ENCODE data around the gene CCT7. TPM values are rescaled to one million over a fixed set of nuclear protein-coding genes. Genes with fewer than 3 reads are reported as not detected.

CCT7 gene
- total RNA-seq, 1 experiment from 2014 or later = 482 TPM

GRCh38 chr2:73295751-73296400 is 61.8 kb downstream of the CCT7 start:
- TF ChIP-seq IRF2 (CRISPR knock-in tag; IDR thresholded peaks at IDR 0.05; ENCODE audit: borderline replicate concordance, low read depth) (no peak), ZNF512 (CRISPR knock-in tag; IDR thresholded peaks at IDR 0.05; ENCODE audit: borderline replicate concordance) (no peak), ZNF423 (CRISPR knock-in tag; IDR thresholded peaks at IDR 0.05) (no peak), RORB (CRISPR knock-in tag; IDR thresholded peaks at IDR 0.05) (no peak), TEAD1 (CRISPR knock-in tag; IDR thresholded peaks at IDR 0.05) (no peak), ETV6 (CRISPR knock-in tag; IDR thresholded peaks at IDR 0.05) (no peak), KAT7 (CRISPR knock-in tag; IDR thresholded peaks at IDR 0.05; ENCODE audit: borderline replicate concordance) (no peak), NFYB (CRISPR knock-in tag; conservative IDR thresholded peaks at IDR 0.05; ENCODE audit: low read depth) (no peak), ATF1 (CRISPR knock-in tag; IDR thresholded peaks at IDR 0.05) (no peak), PRRX2 (CRISPR knock-in tag; IDR thresholded peaks at IDR 0.05) (no peak), OVOL2 (CRISPR knock-in tag; IDR thresholded peaks at IDR 0.05; ENCODE audit: borderline replicate concordance) (no peak), PRDM15 (CRISPR knock-in tag; IDR thresholded peaks at IDR 0.05) (no peak), FOXK1 (CRISPR knock-in tag; IDR thresholded peaks at IDR 0.05) (no peak), ZNF317 (CRISPR knock-in tag; IDR thresholded peaks at IDR 0.05; ENCODE audit: borderline replicate concordance, low read depth) (no peak), ARID4B (CRISPR knock-in tag; IDR thresholded peaks at IDR 0.05; ENCODE audit: borderline replicate concordance) (no peak)
- Mint-ChIP-seq H3K9me3 (no peaks in the 10 kb centered on the region), H3K4me3 (no peak overlapping the region), H3K36me3 (no peaks in the 10 kb centered on the region), H3K27me3 (ENCODE audit: low read depth) (peaks cover 88% of the 10 kb centered on the region), H3K27ac (no peak overlapping the region), H3K4me1 (no peaks in the 10 kb centered on the region)
- no peak for DNase-seq (ENCODE audit: low spot score)
- ATAC-seq = no peak
- ChIA-PET CTCF (interaction anchor here (0.8 to 1.3 kb wide), 2 partner anchors 12 to 64 kb away, joined by 3 to 4 read pairs; no protein-coding TSS in a partner anchor), POLR2A (no interaction called here)

GRCh38 chr2:73297151-73297559 is 63.0 kb downstream of the CCT7 start:
- Mint-ChIP-seq H3K27me3 (ENCODE audit: low read depth) (peaks cover 87% of the 10 kb centered on the region), H3K4me3 (no peak overlapping the region), H3K4me1 (no peaks in the 10 kb centered on the region), H3K36me3 (no peaks in the 10 kb centered on the region), H3K9me3 (no peaks in the 10 kb centered on the region), H3K27ac (no peak overlapping the region)
- ChIA-PET CTCF (interaction anchor here (1.3 kb wide), 1 partner anchor 11 kb away, joined by 3 read pairs; no protein-coding TSS in a partner anchor), POLR2A (no interaction called here)
- ATAC-seq (no peak), DNase-seq (ENCODE audit: low spot score) (no peak)
- TF ChIP-seq NR2C2 (CRISPR knock-in tag; IDR thresholded peaks at IDR 0.05) (no peak), ZNF317 (CRISPR knock-in tag; IDR thresholded peaks at IDR 0.05; ENCODE audit: borderline replicate concordance, low read depth) (no peak), ZNF425 (CRISPR knock-in tag; conservative IDR thresholded peaks at IDR 0.05) (no peak), USF2 (CRISPR knock-in tag; IDR thresholded peaks at IDR 0.05) (no peak), STAT6 (CRISPR knock-in tag; conservative IDR thresholded peaks at IDR 0.05; ENCODE audit: low read depth) (no peak)

Measured in WTC11 (cell line).